DOHH2 (cell line): ENCODE data around the gene MAGEL2.

ENCODE experiments used
- EZH2phosphoT487 ChIP-seq: fragments of 200-600 bp; sonication (generic); IDR thresholded peaks from 2 replicates; pipeline ENCODE4 v1.6.1; 2017; ENCODE audit warnings: borderline replicate concordance, mild to moderate bottlenecking, antibody characterized with exemption, low read length, moderate library complexity, mixed read lengths
- TF ChIP-seq, protein P1 (sequence below): fragments of 200-600 bp; sonication (generic); IDR thresholded peaks from one replicate; pipeline ENCODE4 v1.5.1; 2014; ENCODE audit warnings: antibody characterized with exemption, mild to moderate bottlenecking, low read depth, low read length; ENCODE audit not compliant: poor library complexity, severe bottlenecking

GRCh38 chr15:23647421-23648370 is at the start of gene MAGEL2:
- TF ChIP-seq, protein P1, sequence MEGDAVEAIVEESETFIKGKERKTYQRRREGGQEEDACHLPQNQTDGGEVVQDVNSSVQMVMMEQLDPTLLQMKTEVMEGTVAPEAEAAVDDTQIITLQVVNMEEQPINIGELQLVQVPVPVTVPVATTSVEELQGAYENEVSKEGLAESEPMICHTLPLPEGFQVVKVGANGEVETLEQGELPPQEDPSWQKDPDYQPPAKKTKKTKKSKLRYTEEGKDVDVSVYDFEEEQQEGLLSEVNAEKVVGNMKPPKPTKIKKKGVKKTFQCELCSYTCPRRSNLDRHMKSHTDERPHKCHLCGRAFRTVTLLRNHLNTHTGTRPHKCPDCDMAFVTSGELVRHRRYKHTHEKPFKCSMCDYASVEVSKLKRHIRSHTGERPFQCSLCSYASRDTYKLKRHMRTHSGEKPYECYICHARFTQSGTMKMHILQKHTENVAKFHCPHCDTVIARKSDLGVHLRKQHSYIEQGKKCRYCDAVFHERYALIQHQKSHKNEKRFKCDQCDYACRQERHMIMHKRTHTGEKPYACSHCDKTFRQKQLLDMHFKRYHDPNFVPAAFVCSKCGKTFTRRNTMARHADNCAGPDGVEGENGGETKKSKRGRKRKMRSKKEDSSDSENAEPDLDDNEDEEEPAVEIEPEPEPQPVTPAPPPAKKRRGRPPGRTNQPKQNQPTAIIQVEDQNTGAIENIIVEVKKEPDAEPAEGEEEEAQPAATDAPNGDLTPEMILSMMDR = no peak
- TF ChIP-seq EZH2phosphoT487 = no peak
